Activated T-helper 2 cell treated with anti-CD3 and anti-CD28 coated beads, Interferon-gamma antibody, Interleukin-2, Interleukin-4, amounts not matched to agents 10 μg/mL and 5 μg/mL and 100 μg/mL, durations not matched to agents 14 hours and 24 hours and 36 hours (primary cell): Measurements from ENCODE around the gene PLCL1. TPM values are rescaled to one million over a fixed set of nuclear protein-coding genes. Genes with fewer than 3 reads are reported as not detected.
"Not testable (repeated sequence)": the region's sequence is repeated elsewhere in the genome, so short reads cannot be mapped to it uniquely, and the experiment has no call there.

Experiments used
- DNase-seq: peaks from one replicate; pipeline ENCODE4 v3.0.0; 2021; ENCODE audit warnings: low spot score
- H3K27ac Mint-ChIP-seq: one replicate; pipeline ENCODE4 v1.8.0; 2021; ENCODE audit warnings: mixed read lengths
- H3K27me3 Mint-ChIP-seq: one replicate; pipeline ENCODE4 v1.8.0; 2021; ENCODE audit warnings: low read depth, mixed read lengths
- H3K36me3 Mint-ChIP-seq: one replicate; pipeline ENCODE4 v1.8.0; 2021; ENCODE audit warnings: low read depth, mixed read lengths
- H3K4me1 Mint-ChIP-seq: one replicate; pipeline ENCODE4 v1.8.0; 2021; ENCODE audit warnings: low read depth, mixed read lengths
- H3K4me3 Mint-ChIP-seq: one replicate; pipeline ENCODE4 v1.8.0; 2021; ENCODE audit warnings: low read depth, mild to moderate bottlenecking, moderate library complexity, mixed read lengths
- H3K9me3 Mint-ChIP-seq: one replicate; pipeline ENCODE4 v1.8.0; 2021; ENCODE audit warnings: mixed read lengths
- intact Hi-C: fragments of 100-400 bp; cut with micrococcal nuclease; formaldehyde crosslinking; loops from one replicate; pipeline ENCODE4 v1.15.1; 2023
- total RNA-seq: library from RNA; stranded (reverse); gene quantifications from 2 replicates; pipeline ENCODE4 v1.2.3, GENCODE V29; 2022

Gene PLCL1
- total RNA-seq, 1 donor from 2014 or later = 1.8 TPM

DNA sequence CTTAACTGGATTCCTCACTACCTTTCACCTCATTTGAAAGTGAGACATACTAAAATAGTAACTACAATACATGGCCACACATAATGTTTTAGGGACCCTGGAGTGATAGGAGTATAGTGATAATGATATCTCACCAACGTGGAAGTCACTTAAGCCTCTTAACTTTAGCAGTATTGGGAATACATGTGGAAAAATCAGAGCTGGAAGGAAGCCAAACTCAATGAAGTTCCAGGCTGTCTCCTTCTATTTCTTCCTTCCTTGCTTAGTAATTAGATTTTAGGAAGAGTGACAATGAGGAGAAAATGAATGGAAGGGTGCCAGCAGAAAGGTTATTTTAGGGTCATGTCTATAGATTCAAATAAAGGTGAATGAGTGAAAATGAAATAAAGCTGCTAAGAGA is 387.3 kb downstream of the PLCL1 start:
- Mint-ChIP-seq H3K27ac (no peak overlapping the region), H3K9me3 (no peaks in the 10 kb centered on the region), H3K4me1 (no peaks in the 10 kb centered on the region), H3K36me3 (no peaks in the 10 kb centered on the region), H3K27me3 (no peaks in the 10 kb centered on the region), H3K4me3 (no peak overlapping the region)
- intact Hi-C loops = no loop called here
- DNase-seq = no peak

DNA sequence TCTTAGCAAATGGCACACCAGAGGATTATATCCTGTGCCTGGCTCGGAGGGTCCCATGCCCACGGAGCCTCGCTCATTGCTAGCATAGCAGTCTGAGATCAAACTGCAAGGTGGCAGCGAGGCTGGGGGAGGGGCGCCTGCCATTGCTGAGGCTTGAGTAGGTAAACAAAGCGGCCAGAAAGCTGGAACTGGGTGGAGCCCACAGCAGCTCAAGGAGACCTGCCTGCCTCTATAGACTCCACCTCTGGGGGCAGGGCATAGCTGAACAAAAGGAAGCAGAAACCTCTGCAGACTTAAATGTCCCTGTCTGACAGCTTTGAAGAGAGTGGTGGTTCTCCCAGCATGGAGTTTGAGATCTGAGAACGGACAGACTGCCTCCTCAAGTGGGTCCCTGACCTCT is 392.2 kb downstream of the PLCL1 start:
- DNase-seq, H3K4me3 Mint-ChIP-seq, intact Hi-C loops, H3K27ac Mint-ChIP-seq, H3K9me3 Mint-ChIP-seq, H3K36me3 Mint-ChIP-seq, H3K4me1 Mint-ChIP-seq: not testable (repeated sequence)
- peaks cover 11% of the 10 kb centered on the region for H3K27me3 Mint-ChIP-seq

Other genes with a start within 250 kb of the PLCL1 start
- not detected in 2 replicates for gene RFTN2, start 129.0 kb upstream of the PLCL1 start, total RNA-seq
- 16.8 and 17.2 TPM in 2 replicates for gene MARS2, start 99.2 kb upstream of the PLCL1 start, total RNA-seq
- not detected in 2 replicates for gene BOLL, start 19.3 kb upstream of the PLCL1 start, total RNA-seq